ENCODE data around the gene SHH.

Gene SHH

GRCh38 chr7:155795401-155795800, 16.9 kb downstream of the SHH start:
- Histone ChIP-seq H3K9me2 (replicated peaks; ENCODE audit: insufficient read depth, low read length) (no peaks in the 10 kb centered on the region), H3F3A (ENCODE audit: insufficient read depth, low read length) (no peaks in the 10 kb centered on the region; the same call in 1 of the 2 replicates), H3K4me1 (ENCODE audit: low read length) (peaks cover 14% of the 10 kb centered on the region)

DNA sequence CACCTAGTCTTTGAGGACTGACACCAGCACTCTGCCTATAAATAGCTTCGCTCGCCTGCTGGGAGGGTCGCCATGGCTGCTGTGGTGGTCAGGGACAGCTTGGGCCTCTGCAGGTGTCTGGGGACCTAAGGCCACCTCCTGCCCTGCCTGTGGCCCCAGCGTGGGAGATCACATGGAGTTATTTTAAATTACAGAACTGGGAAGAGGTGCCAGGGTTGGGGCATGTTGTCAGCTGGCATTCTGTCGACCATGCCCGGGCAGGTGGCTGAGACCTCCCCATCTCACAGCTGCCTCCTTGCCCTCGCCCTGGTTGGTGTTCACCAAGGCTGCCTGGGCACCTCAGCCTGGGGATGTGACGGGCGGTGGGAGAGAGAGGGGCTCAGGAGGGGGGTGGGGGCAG, 18.1 kb downstream of the SHH start:
- no peaks in the 10 kb centered on the region for H3K9me2 ChIP-seq (replicated peaks; ENCODE audit: insufficient read depth, low read length)
- no peaks in the 10 kb centered on the region for H3K79me2 ChIP-seq (ENCODE audit: low read length)
- no peak overlapping the region for H3K4me2 ChIP-seq (ENCODE audit: low read depth, low read length)
- no peak for DNase-seq
- no peaks in the 10 kb centered on the region for H3K9me3 ChIP-seq (replicated peaks; ENCODE audit: insufficient read depth, low read length)
- no peak overlapping the region for H3K9ac ChIP-seq (ENCODE audit: low read length)
- no peak overlapping the region for H2AFZ ChIP-seq (ENCODE audit: low read length)
- peaks cover 8% of the 10 kb centered on the region for H3K4me1 ChIP-seq (ENCODE audit: low read length)
- H3K4me3 ChIP-seq (ENCODE audit: low read length) = no peak overlapping the region
- H3K27me3 ChIP-seq (replicated peaks; ENCODE audit: insufficient read depth, low read length) = peaks cover 24% of the 10 kb centered on the region
- TF ChIP-seq, protein P1, sequence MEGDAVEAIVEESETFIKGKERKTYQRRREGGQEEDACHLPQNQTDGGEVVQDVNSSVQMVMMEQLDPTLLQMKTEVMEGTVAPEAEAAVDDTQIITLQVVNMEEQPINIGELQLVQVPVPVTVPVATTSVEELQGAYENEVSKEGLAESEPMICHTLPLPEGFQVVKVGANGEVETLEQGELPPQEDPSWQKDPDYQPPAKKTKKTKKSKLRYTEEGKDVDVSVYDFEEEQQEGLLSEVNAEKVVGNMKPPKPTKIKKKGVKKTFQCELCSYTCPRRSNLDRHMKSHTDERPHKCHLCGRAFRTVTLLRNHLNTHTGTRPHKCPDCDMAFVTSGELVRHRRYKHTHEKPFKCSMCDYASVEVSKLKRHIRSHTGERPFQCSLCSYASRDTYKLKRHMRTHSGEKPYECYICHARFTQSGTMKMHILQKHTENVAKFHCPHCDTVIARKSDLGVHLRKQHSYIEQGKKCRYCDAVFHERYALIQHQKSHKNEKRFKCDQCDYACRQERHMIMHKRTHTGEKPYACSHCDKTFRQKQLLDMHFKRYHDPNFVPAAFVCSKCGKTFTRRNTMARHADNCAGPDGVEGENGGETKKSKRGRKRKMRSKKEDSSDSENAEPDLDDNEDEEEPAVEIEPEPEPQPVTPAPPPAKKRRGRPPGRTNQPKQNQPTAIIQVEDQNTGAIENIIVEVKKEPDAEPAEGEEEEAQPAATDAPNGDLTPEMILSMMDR (IDR thresholded peaks at IDR 0.05; ENCODE audit: low read length) = no peak
- TF ChIP-seq EZH2 (optimal IDR thresholded peaks at IDR 0.05; ENCODE audit: low read depth, low read length) = no peak
- TF ChIP-seq EZH2phosphoT487 (IDR thresholded peaks at IDR 0.05; ENCODE audit: low read length) = no peak
- no peaks in the 10 kb centered on the region; the same call in 1 of the 2 replicates for H3F3A ChIP-seq (ENCODE audit: insufficient read depth, low read length)
- H3K36me3 ChIP-seq (replicated peaks; ENCODE audit: insufficient read depth, low read length) = no peaks in the 10 kb centered on the region
- H3K27ac ChIP-seq (ENCODE audit: low read length) = no peak overlapping the region
- H4K20me1 ChIP-seq (ENCODE audit: insufficient read depth, low read length) = no peaks in the 10 kb centered on the region

More at GRCh38 chr7:155795401-155795800, 16.9 kb downstream of the SHH start:
- Histone ChIP-seq H3K9me3 (replicated peaks; ENCODE audit: insufficient read depth, low read length) (no peaks in the 10 kb centered on the region), H3K79me2 (ENCODE audit: low read length) (no peaks in the 10 kb centered on the region), H3K9ac (ENCODE audit: low read length) (no peak overlapping the region), H4K20me1 (ENCODE audit: insufficient read depth, low read length) (no peaks in the 10 kb centered on the region), H3K27me3 (replicated peaks; ENCODE audit: insufficient read depth, low read length) (peaks cover 30% of the 10 kb centered on the region), H3K27ac (ENCODE audit: low read length) (no peak overlapping the region), H3K4me3 (ENCODE audit: low read length) (no peak overlapping the region), H3K4me2 (ENCODE audit: low read depth, low read length) (no peak overlapping the region), H3K36me3 (replicated peaks; ENCODE audit: insufficient read depth, low read length) (no peaks in the 10 kb centered on the region), H2AFZ (ENCODE audit: low read length) (no peak overlapping the region)
- DNase-seq = no peak
- TF ChIP-seq EZH2phosphoT487 (IDR thresholded peaks at IDR 0.05; ENCODE audit: low read length) (no peak), EZH2 (optimal IDR thresholded peaks at IDR 0.05; ENCODE audit: low read depth, low read length) (no peak)
- TF ChIP-seq, protein P1 (IDR thresholded peaks at IDR 0.05; ENCODE audit: low read length) = no peak

GRCh38 chr7:155793720-155794119, 18.5 kb downstream of the SHH start:
- Histone ChIP-seq H3K36me3 (replicated peaks; ENCODE audit: insufficient read depth, low read length) (no peaks in the 10 kb centered on the region), H3K4me2 (ENCODE audit: low read depth, low read length) (no peak overlapping the region), H3K9ac (ENCODE audit: low read length) (no peak overlapping the region), H3K4me3 (ENCODE audit: low read length) (no peak overlapping the region), H3F3A (ENCODE audit: insufficient read depth, low read length) (no peaks in the 10 kb centered on the region; the same call in 1 of the 2 replicates), H3K27me3 (replicated peaks; ENCODE audit: insufficient read depth, low read length) (peaks cover 19% of the 10 kb centered on the region), H3K27ac (ENCODE audit: low read length) (no peak overlapping the region), H3K79me2 (ENCODE audit: low read length) (no peaks in the 10 kb centered on the region), H3K9me2 (replicated peaks; ENCODE audit: insufficient read depth, low read length) (no peaks in the 10 kb centered on the region), H4K20me1 (ENCODE audit: insufficient read depth, low read length) (no peaks in the 10 kb centered on the region), H3K9me3 (replicated peaks; ENCODE audit: insufficient read depth, low read length) (no peaks in the 10 kb centered on the region), H3K4me1 (ENCODE audit: low read length) (peaks cover 4% of the 10 kb centered on the region), H2AFZ (ENCODE audit: low read length) (no peak overlapping the region)
- DNase-seq = no peak
- TF ChIP-seq, protein P1 (IDR thresholded peaks at IDR 0.05; ENCODE audit: low read length) = no peak
- no peak for TF ChIP-seq EZH2phosphoT487 (IDR thresholded peaks at IDR 0.05; ENCODE audit: low read length)
- TF ChIP-seq EZH2 (optimal IDR thresholded peaks at IDR 0.05; ENCODE audit: low read depth, low read length) = no peak

All from MM.1S (cell line).